ENCODE results near the gene NGEF.
"Not testable (repeated sequence)": the region's sequence is repeated elsewhere in the genome, so short reads cannot be mapped to it uniquely, and the experiment has no call there.

Gene NGEF

GRCh38 chr2:232863996-232864395 is 149.1 kb downstream of the NGEF start:
- no peak for TF ChIP-seq CTCF (conservative IDR thresholded peaks at IDR 0.05)
- no peak for TF ChIP-seq ZFX (IDR thresholded peaks at IDR 0.05)
- H3K27ac ChIP-seq, result no peak overlapping the region

- no peak overlapping the region for H3K27ac ChIP-seq
- TF ChIP-seq ZFX (IDR thresholded peaks at IDR 0.05) (no peak), CTCF (conservative IDR thresholded peaks at IDR 0.05) (no peak)
Observed at GRCh38 chr2:232861353-232861752, 151.7 kb downstream of the NGEF start.

GRCh38 chr2:232860593-232861241 is 152.3 kb downstream of the NGEF start:
- TF ChIP-seq CTCF (conservative IDR thresholded peaks at IDR 0.05), result no peak
- no peak for TF ChIP-seq ZFX (IDR thresholded peaks at IDR 0.05)
- no peak overlapping the region for H3K27ac ChIP-seq

GRCh38 chr2:232859385-232859916 is 153.6 kb downstream of the NGEF start:
- TF ChIP-seq ZFX (IDR thresholded peaks at IDR 0.05) (no peak), CTCF (conservative IDR thresholded peaks at IDR 0.05) (no peak)
- H3K27ac ChIP-seq, result no peak overlapping the region

- no peak for TF ChIP-seq CTCF (conservative IDR thresholded peaks at IDR 0.05)
- TF ChIP-seq ZFX (IDR thresholded peaks at IDR 0.05), result no peak
Observed at GRCh38 chr2:232857158-232857563, 155.9 kb downstream of the NGEF start.

GRCh38 chr2:232854082-232854481 is 159.0 kb downstream of the NGEF start:
- TF ChIP-seq CTCF (conservative IDR thresholded peaks at IDR 0.05), result no peak
- TF ChIP-seq ZFX (IDR thresholded peaks at IDR 0.05), result no peak
- H3K27ac ChIP-seq, result no peak overlapping the region

More at GRCh38 chr2:232857158-232857563, 155.9 kb downstream of the NGEF start:
- H3K27ac ChIP-seq, result no peak overlapping the region

GRCh38 chr2:232852676-232853075 is 160.4 kb downstream of the NGEF start:
- no peak overlapping the region for H3K27ac ChIP-seq
- TF ChIP-seq ZFX (IDR thresholded peaks at IDR 0.05) (no peak), CTCF (conservative IDR thresholded peaks at IDR 0.05) (no peak)

GRCh38 chr2:232852081-232852480 is 161.0 kb downstream of the NGEF start:
- not testable (repeated sequence) for H3K27ac ChIP-seq
